HEK293 (cell line): Measurements from ENCODE around the gene BMF.

Experiments used
- CTCF ChIA-PET: fragments of 350-600 bp; formaldehyde crosslinking; extraction: SDS; loops from one replicate; lab custom pipeline; 2021; ENCODE audit warnings: antibody characterized with exemption; lab: Yijun Ruan, JAX
- POLR2A ChIA-PET: fragments of 300-600 bp; formaldehyde crosslinking; extraction: SDS; loops from one replicate; lab custom pipeline; 2020; ENCODE audit warnings: antibody characterized with exemption, inconsistent platforms; lab: Yijun Ruan, JAX
- H3K27ac ChIP-seq: fragments of 200-500 bp; sonication (Bioruptor generic); 2 replicates; pipeline ENCODE4 v1.5.1; 2014; ENCODE audit warnings: low read depth, low read length, control low read depth, inconsistent platforms; ENCODE audit errors: extremely low read depth
- H3K36me3 ChIP-seq, 2 experiments: fragments of 200-500 bp in 1 of 2; sonication (Bioruptor generic) in 1 of 2; 1 replicate in 1 of 2; 2 replicates in 1 of 2; pipeline ENCODE4 v1.5.1; 2014 to 2017; ENCODE audit warnings: inconsistent platforms in 2 of 2, low read length in 2 of 2; ENCODE audit not compliant: control insufficient read depth in 2 of 2, insufficient read depth in 1 of 2
- H3K4me1 ChIP-seq: fragments of 200-500 bp; sonication (Bioruptor generic); 2 replicates; pipeline ENCODE4 v1.5.1; 2014; ENCODE audit warnings: mild to moderate bottlenecking, low read length, inconsistent platforms; ENCODE audit not compliant: control insufficient read depth, insufficient read depth
- H3K4me3 ChIP-seq: 2 replicates; pipeline ENCODE4 v1.5.1; 2011; ENCODE audit warnings: low read depth, mild to moderate bottlenecking, control low read depth, low read length, moderate library complexity
- H3K9me3 ChIP-seq: fragments of 200-500 bp; sonication (Bioruptor generic); 2 replicates; pipeline ENCODE4 v1.5.1; 2014; ENCODE audit warnings: low read depth, low read length, inconsistent platforms; ENCODE audit not compliant: control insufficient read depth, insufficient read depth
- EGR2 ChIP-seq: fragments of 450-650 bp; formaldehyde crosslinking; IDR thresholded peaks from 2 replicates; pipeline ENCODE4 v1.5.1; 2016; ENCODE audit warnings: low read depth, missing biosample characterization, missing genetic modification characterization
- OSR2 ChIP-seq: fragments of 450-650 bp; formaldehyde crosslinking; IDR thresholded peaks from 2 replicates; pipeline ENCODE4 v1.5.1; 2016; ENCODE audit warnings: missing biosample characterization, missing genetic modification characterization
- PRDM10 ChIP-seq: fragments of 450-650 bp; formaldehyde crosslinking; IDR thresholded peaks from 2 replicates; pipeline ENCODE4 v1.5.1; 2016; ENCODE audit warnings: missing biosample characterization, missing genetic modification characterization
- PRDM6 ChIP-seq: fragments of 450-650 bp; formaldehyde crosslinking; IDR thresholded peaks from 2 replicates; pipeline ENCODE4 v1.5.1; 2017; ENCODE audit warnings: missing biosample characterization, missing genetic modification characterization
- SCRT1 ChIP-seq: fragments of 450-650 bp; formaldehyde crosslinking; IDR thresholded peaks from 2 replicates; pipeline ENCODE4 v1.5.1; 2016; ENCODE audit warnings: missing biosample characterization, missing genetic modification characterization, borderline replicate concordance
- SCRT2 ChIP-seq: fragments of 450-650 bp; formaldehyde crosslinking; IDR thresholded peaks from 2 replicates; pipeline ENCODE4 v1.5.1; 2016; ENCODE audit warnings: missing biosample characterization, missing genetic modification characterization
- ZBTB44 ChIP-seq: fragments of 450-650 bp; IDR thresholded peaks from 2 replicates; pipeline ENCODE4 v1.5.1; 2018; ENCODE audit warnings: missing biosample characterization, mild to moderate bottlenecking, missing genetic modification characterization
- ZFP3 ChIP-seq: fragments of 450-650 bp; formaldehyde crosslinking; IDR thresholded peaks from 2 replicates; pipeline ENCODE4 v1.5.1; 2016; ENCODE audit warnings: low read depth, missing biosample characterization, missing genetic modification characterization
- ZNF19 ChIP-seq: fragments of 450-650 bp; formaldehyde crosslinking; IDR thresholded peaks from 2 replicates; pipeline ENCODE4; 2016; ENCODE audit warnings: missing biosample characterization, missing genetic modification characterization, low read depth
- ZNF221 ChIP-seq: fragments of 450-650 bp; formaldehyde crosslinking; IDR thresholded peaks from 2 replicates; pipeline ENCODE4 v1.5.1; 2017; ENCODE audit warnings: missing biosample characterization, missing genetic modification characterization, borderline replicate concordance
- ZNF335 ChIP-seq: fragments of 450-650 bp; formaldehyde crosslinking; conservative IDR thresholded peaks from 2 replicates; pipeline ENCODE4 v1.5.1; 2016; ENCODE audit warnings: missing biosample characterization, missing genetic modification characterization
- ZNF398 ChIP-seq: fragments of 450-650 bp; formaldehyde crosslinking; IDR thresholded peaks from 2 replicates; pipeline ENCODE4 v1.5.1; 2017; ENCODE audit warnings: missing biosample characterization, missing genetic modification characterization
- ZNF521 ChIP-seq: fragments of 450-650 bp; formaldehyde crosslinking; IDR thresholded peaks from 2 replicates; pipeline ENCODE4 v1.5.1; 2017; ENCODE audit warnings: missing biosample characterization, mild to moderate bottlenecking, missing genetic modification characterization
- ZNF600 ChIP-seq: fragments of 450-650 bp; formaldehyde crosslinking; IDR thresholded peaks from 2 replicates; pipeline ENCODE4 v1.5.1; 2016; ENCODE audit warnings: missing biosample characterization, missing genetic modification characterization
- TF ChIP-seq, protein P1 (sequence below): fragments of 450-650 bp; formaldehyde crosslinking; IDR thresholded peaks from 2 replicates; pipeline ENCODE4 v1.5.1; 2016; ENCODE audit warnings: missing biosample characterization, missing genetic modification characterization
- TF ChIP-seq, protein P2 (sequence below): fragments of 450-650 bp; formaldehyde crosslinking; conservative IDR thresholded peaks from 2 replicates; pipeline ENCODE4 v1.5.1; 2016; ENCODE audit warnings: low read depth, missing biosample characterization, missing genetic modification characterization

Gene BMF

GRCh38 chr15:40100123-40100946 is 8.3 kb downstream of the BMF start:
- TF ChIP-seq ZNF221 (tag by site-specific recombination) = no peak
- peak; percentile 40; the same call in 1 of the 2 replicates for TF ChIP-seq ZNF600 (tag by site-specific recombination)
- no peak for TF ChIP-seq PRDM6 (tag by site-specific recombination)
- TF ChIP-seq ZNF19 (tag by site-specific recombination) = no peak
- TF ChIP-seq, protein P1, sequence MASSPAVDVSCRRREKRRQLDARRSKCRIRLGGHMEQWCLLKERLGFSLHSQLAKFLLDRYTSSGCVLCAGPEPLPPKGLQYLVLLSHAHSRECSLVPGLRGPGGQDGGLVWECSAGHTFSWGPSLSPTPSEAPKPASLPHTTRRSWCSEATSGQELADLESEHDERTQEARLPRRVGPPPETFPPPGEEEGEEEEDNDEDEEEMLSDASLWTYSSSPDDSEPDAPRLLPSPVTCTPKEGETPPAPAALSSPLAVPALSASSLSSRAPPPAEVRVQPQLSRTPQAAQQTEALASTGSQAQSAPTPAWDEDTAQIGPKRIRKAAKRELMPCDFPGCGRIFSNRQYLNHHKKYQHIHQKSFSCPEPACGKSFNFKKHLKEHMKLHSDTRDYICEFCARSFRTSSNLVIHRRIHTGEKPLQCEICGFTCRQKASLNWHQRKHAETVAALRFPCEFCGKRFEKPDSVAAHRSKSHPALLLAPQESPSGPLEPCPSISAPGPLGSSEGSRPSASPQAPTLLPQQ (tag by site-specific recombination) = no peak
- TF ChIP-seq SCRT1 (tag by site-specific recombination) = peak; percentile 60; the same call in 1 of the 2 replicates
- TF ChIP-seq ZNF521 (tag by site-specific recombination) = no peak
- no peak for TF ChIP-seq OSR2 (tag by site-specific recombination)
- TF ChIP-seq ZBTB44 = no peak
- TF ChIP-seq SCRT2 (tag by site-specific recombination) = peak; percentile 94
- no peak for TF ChIP-seq PRDM10 (tag by site-specific recombination)
- no peak for TF ChIP-seq EGR2
- H3K4me1 ChIP-seq = peaks cover 74% of the 10 kb centered on the region
- peaks cover 0 to 18% of the 10 kb centered on the region in 2 experiments; a peak in 1 of 3 replicates for H3K36me3 ChIP-seq
- ChIA-PET CTCF (interaction anchor here (0.6 to 2.1 kb wide), 4 partner anchors 36 to 174 kb away, joined by 3 to 6 read pairs (median 3); no protein-coding TSS in a partner anchor), POLR2A (interaction anchor here (0.6 to 4.6 kb wide), 4 partner anchors 31 to 853 kb away, joined by 3 to 26 read pairs (median 5); partner anchors contain the start of genes CHAC1 and SRP14)
- no peak overlapping the region for H3K4me3 ChIP-seq
- peak overlapping the region; percentile 98 for H3K27ac ChIP-seq
- H3K9me3 ChIP-seq = no peaks in the 10 kb centered on the region

DNA sequence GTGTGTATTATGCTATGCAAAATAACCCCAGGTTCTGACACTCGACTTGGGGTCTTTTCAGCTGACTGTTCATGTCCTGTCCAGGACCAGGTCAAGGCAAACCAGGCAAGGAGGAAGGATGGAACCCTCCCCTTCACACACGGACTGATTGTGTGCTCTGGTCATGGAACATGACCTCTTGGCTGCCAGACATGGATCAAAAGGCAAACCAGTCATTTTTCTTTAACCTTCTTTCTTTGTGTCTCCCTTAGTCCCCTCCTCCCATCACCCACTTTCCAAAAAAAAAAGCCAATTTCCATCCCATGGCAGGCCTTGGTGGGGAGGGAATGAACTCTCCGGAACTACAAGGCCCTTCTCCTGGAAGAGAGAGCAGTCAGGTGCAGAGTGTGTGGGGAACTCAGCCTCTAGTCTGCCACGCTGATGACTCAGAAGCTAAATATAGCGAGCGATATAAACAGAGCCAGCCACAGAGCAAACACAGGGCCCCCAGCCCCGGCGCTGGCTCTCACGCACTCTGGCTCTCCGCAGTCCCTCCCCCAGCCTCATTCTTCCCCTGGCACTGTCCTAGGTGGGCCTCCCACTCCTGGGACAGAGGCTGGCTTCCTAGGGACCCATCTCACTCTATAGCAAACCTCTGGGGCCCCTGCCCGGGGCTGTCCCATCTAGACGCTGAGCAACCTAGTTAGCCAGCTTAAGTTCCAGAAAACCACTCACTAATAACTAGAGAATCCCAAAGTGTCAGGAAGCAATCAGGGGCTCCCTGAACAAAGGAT is 10.0 kb downstream of the BMF start:
- peak overlapping the region; percentile 98 for H3K27ac ChIP-seq
- TF ChIP-seq, protein P2, sequence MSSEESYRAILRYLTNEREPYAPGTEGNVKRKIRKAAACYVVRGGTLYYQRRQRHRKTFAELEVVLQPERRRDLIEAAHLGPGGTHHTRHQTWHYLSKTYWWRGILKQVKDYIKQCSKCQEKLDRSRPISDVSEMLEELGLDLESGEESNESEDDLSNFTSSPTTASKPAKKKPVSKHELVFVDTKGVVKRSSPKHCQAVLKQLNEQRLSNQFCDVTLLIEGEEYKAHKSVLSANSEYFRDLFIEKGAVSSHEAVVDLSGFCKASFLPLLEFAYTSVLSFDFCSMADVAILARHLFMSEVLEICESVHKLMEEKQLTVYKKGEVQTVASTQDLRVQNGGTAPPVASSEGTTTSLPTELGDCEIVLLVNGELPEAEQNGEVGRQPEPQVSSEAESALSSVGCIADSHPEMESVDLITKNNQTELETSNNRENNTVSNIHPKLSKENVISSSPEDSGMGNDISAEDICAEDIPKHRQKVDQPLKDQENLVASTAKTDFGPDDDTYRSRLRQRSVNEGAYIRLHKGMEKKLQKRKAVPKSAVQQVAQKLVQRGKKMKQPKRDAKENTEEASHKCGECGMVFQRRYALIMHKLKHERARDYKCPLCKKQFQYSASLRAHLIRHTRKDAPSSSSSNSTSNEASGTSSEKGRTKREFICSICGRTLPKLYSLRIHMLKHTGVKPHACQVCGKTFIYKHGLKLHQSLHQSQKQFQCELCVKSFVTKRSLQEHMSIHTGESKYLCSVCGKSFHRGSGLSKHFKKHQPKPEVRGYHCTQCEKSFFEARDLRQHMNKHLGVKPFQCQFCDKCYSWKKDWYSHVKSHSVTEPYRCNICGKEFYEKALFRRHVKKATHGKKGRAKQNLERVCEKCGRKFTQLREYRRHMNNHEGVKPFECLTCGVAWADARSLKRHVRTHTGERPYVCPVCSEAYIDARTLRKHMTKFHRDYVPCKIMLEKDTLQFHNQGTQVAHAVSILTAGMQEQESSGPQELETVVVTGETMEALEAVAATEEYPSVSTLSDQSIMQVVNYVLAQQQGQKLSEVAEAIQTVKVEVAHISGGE = 0 out of 2 replicates have a peak, but pooled peaks have one; percentile 24
- TF ChIP-seq ZNF335 (peak; percentile 72), ZFP3 (tag by site-specific recombination) (no peak), ZNF398 (tag by site-specific recombination) (peak; percentile 83)

More for the DNA sequence above, 10.0 kb downstream of the BMF start:
- peaks cover 68% of the 10 kb centered on the region for H3K4me1 ChIP-seq
- CTCF ChIA-PET = interaction anchor here (0.5 to 2.3 kb wide), 9 partner anchors 11 to 176 kb away, joined by 3 to 10 read pairs (median 4); no protein-coding TSS in a partner anchor
- no peaks in the 10 kb centered on the region for H3K9me3 ChIP-seq
- peaks cover 0 to 11% of the 10 kb centered on the region in 2 experiments; a peak in 1 of 3 replicates for H3K36me3 ChIP-seq
- no peak overlapping the region for H3K4me3 ChIP-seq
- POLR2A ChIA-PET = interaction anchor here (0.6 to 4.6 kb wide), 10 partner anchors 9 to 67 kb away, joined by 3 to 30 read pairs (median 5); partner anchors contain the start of genes BMF and BUB1B
